NOMO-1 (cell line): ENCODE measurements around the gene DHRS11.
"Not testable (repeated sequence)": the region's sequence is repeated elsewhere in the genome, so short reads cannot be mapped to it uniquely, and the experiment has no call there.

Source experiments
- DNase-seq, 2 experiments: peaks; one replicate each; lab custom pipeline; 2025; ENCODE audit not compliant: unreplicated experiment in 2 of 2; lab: John Stamatoyannopoulos, UW

The DHRS11 gene

GRCh38 chr17:36593656-36594316 lies 2.1 kb downstream of the DHRS11 start:
- DNase-seq: no peak

DNA sequence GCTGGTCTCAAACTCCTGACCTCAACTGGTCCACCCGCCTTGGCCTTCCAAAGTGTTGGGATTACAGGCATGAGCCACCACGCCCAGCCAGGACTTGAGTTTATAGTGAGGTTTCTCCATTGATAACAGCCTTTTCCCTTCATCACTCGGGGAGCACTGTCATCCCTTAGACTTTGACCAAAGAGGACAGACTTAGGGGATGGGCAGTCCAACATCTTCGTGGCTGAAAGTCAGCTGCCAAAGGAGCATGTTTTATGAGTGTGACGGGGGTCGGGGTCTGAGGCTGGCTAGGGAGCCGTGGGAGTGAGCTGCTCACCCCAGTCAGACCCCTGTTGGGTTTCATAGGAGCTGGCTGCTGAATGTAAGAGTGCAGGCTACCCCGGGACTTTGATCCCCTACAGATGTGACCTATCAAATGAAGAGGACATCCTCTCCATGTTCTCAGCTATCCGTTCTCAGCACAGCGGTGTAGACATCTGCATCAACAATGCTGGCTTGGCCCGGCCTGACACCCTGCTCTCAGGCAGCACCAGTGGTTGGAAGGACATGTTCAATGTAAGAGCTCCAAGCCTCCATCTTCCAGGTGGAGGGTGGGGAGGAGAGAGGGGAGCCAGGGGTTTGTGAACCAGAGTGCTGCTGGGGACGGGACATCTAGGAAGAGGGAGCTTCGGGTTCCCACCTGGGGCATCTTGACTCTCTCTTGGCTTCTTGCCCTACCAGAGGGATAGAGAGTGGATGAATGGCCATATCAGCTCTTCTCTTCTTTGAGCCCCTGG lies 3.1 kb downstream of the DHRS11 start:
- DNase-seq: no peak

GRCh38 chr17:36597226-36597625 lies 5.5 kb downstream of the DHRS11 start:
- DNase-seq: no peak

DNA sequence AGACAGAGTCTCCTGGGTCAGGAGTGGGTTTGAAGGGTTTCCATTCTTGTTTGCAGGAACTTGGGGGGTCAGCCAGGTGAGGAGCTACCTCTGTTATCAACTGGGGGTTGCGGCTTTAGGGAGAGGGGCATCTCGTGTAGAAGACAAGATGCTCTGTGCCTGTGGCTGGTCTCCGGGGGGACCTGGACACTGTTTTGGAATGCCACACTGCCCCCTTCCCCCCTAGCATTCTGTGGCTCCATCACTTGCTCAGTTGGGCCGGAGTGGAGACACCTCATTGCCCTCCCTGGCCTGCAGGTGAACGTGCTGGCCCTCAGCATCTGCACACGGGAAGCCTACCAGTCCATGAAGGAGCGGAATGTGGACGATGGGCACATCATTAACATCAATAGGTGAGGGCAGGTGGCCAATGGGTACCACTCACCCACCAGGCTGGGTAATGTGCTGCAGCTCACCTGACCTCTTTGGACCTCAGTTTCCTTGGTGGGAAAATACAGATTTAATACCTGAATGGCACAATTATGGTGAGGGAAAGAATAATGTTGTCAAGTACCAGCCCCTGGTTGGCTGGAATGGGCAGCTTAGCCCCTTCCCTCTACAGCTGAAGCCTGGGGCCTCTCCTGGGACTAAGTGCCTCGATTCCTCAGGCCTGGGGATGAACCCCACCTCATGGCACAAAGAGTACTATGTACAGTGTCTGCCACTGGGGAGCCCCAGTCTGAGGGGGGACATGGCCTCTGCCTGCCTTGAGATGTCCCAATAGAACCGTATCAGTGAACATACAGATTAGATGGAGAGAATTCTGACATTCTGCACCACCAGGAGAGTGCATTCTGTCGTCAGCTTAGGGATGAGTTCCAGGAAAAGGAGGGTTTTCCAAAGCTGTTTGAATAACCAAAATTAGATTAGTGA lies 6.4 kb downstream of the DHRS11 start:
- no peak for DNase-seq

DNA sequence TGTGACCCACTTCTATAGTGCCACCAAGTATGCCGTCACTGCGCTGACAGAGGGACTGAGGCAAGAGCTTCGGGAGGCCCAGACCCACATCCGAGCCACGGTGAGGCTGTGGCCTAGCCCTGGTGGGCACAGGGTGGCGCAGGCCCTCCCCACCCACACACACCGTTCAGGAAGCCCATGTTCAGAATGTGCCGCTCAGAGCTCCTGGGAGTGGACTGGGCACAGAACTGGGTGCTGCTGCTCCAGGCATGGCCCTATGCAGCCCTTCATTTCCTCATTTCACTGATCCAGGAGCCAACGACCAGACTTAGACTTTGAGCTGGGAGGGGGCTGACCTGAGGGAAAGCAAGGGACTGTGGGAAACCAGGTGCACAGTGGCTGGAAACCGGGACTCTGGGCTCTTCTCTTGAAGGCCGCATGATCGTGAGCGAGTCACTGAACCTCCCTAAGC lies 7.3 kb downstream of the DHRS11 start:
- DNase-seq: no peak

DNA sequence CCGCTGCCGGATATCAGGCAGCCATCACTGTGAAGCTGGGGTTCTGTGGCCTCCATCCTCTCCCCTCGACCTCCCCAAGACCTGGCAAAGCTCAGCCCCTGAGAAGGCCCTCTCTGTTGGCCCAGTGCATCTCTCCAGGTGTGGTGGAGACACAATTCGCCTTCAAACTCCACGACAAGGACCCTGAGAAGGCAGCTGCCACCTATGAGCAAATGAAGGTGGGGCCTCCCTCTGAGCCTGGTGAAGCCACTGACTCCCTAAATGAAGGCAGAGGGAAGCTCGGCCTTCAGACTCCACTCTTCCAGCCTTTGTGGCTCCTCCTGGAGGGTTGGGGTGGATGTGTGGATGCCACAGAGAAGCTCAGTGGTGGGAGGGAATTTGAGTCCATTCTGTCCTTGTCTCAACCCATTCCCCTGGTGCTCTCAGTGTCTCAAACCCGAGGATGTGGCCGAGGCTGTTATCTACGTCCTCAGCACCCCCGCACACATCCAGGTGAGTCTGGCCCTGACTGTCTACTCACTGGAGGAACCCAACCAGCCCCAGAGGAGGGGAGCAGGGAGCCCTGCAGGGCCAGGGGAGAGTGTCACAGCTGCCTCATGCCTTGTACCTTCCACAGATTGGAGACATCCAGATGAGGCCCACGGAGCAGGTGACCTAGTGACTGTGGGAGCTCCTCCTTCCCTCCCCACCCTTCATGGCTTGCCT lies 8.0 kb downstream of the DHRS11 start:
- no peak for DNase-seq

DNA sequence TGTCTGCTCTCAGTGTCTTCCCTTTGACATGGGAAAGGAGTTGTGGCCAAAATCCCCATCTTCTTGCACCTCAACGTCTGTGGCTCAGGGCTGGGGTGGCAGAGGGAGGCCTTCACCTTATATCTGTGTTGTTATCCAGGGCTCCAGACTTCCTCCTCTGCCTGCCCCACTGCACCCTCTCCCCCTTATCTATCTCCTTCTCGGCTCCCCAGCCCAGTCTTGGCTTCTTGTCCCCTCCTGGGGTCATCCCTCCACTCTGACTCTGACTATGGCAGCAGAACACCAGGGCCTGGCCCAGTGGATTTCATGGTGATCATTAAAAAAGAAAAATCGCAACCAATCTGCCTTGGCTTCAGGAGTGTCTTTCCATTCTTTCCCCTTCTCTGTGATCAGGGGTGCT lies 8.8 kb downstream of the DHRS11 start:
- no peak for DNase-seq

DNA sequence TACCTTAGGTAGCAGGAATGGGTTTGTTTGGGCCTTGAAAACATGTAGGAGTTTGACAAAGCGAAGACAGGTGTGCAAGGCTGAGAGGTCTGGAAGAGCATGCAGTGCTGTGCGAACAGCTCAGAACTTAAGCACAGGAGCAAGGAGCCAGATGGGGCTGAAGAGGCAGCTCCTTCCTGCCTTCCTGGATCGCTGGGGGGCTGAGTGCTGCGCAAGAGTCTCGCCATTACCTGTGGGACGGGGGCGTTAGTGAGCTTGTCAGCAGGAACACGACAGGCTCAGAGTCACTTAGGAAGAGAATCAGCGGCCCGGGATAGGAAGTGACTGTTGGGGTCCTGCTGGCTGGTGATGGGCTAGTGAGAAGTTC lies 9.2 kb downstream of the DHRS11 start:
- DNase-seq: no peak

DNA sequence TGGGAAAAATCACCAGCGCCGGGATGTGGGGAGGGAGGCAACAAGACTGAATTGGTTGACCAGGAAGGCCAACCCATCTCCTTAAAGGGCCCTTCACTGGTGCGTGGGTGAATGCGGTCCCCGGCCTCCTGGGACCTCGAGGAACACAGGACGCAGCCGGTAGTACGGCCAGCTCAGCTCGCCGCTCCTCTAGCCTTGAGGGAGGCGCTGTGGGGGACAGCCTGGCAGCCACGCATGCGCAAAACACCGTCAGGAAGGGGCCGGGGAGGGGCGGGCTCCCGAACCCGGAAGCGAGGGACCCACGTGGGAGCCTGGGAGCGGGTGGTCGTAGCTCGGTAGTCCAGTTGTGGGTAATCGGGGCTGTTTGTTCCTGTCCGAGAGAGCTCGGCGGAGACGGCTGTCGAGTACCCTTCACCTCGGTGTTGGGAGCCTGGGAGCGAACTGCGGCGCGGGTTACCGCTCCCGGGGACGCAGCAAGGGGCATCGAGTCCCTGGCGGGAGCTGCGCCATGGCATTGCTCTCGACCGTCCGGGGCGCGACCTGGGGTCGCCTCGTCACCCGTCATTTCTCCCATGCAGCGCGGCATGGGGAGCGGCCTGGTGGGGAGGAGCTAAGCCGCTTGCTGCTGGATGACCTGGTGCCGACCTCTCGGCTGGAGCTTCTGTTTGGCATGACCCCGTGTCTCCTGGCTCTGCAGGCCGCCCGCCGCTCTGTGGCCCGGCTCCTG lies 9.8 kb downstream of the DHRS11 start, which contains the start of gene MRM1:
Gene MRM1, plus strand, starts transcription at position 281 of the 727 bp plus-strand sequence. Its CDS starts 228 bp downstream, at position 509.
- DNase-seq: peak; percentile 79 to 87

- DNase-seq: no peak
Observed at GRCh38 chr17:36602030-36602748, 10.5 kb downstream of the DHRS11 start.

DNA sequence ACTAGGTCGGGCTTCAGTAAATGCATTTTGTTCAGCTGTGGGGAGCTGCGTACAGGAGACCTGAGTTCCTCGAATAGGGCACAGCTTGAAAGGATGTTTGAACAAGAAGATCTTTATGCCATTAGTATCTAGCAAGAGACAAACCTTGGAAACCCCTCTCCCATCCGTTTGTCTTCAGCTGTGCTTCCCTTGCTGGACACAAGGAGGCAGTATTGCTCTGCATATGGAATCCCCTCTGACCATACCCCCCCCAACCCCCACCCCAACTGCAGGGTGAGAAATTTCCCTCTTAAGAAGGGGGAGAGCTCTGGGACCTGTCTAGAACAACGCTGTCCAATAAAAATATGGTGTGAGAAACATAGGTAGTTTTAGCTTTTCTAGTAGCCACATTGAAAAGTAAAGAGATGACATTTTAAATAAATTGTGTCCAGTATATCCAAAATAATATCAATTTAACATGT lies 11.3 kb downstream of the DHRS11 start:
- DNase-seq: peak in 1 of 2 experiments; percentile 55

- DNase-seq: not testable (repeated sequence)
Observed at GRCh38 chr17:36605028-36605427, 13.3 kb downstream of the DHRS11 start.

DNA sequence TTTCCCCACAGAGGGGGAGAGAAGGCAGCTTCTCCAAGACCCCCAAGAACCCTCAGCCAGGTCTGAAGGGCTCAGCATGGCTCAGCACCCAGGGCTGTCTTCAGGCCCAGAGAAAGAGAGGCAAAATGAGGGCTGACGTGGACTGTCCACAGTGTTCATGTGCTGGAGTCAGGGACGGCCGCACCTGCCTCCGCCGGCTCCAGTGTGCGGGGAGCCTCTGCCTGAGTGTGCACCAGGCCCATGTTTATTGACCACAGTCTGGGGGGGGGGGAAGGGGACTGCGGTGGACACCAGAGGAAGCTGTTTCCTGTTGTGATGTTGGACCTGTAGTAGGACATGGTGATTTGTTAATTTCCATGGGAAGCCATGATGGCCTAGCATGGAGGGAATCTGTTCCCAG lies 16.6 kb downstream of the DHRS11 start:
- no peak for DNase-seq

GRCh38 chr17:36608794-36609497 lies 17.3 kb downstream of the DHRS11 start:
- peak in 1 of 2 experiments; percentile 20 for DNase-seq

DNA sequence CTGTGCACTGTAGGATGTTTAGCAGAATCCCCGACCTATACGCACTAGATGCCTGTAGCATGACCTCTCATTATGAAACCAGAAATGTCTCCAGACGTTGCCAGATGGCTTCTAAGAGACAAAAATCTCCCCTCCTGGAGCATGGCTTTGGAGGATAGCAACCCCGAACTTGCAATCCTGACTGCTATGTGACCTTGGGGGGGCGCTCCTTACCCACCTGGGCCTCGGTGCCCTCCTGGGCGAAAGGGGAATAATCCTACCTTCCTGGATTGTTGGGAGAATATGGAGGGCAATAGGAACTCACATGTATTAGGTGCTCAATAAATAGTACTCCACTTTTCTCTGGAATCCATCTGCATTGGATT lies 17.8 kb downstream of the DHRS11 start:
- no peak for DNase-seq

DNA sequence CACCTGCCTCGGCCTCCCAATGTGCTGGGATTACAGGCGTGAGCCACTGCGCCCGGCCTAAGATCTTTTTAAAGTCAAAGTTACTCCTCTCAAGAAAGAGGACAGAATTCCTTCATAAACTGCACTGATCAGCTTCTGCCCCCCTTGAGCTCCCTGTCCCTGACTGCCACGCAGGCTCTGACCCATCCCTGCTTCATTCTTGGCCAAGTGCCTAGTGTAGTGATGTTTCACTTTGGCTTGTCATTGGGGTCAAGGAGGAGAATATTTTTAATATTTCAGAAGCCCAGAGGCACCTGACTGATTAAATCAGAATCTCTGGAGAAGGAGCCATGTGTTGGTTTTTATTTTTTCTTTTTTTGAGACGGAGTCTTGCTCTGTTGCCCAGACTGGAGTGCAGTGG lies 18.8 kb downstream of the DHRS11 start:
- no peak for DNase-seq

GRCh38 chr17:36611345-36612072 lies 19.8 kb downstream of the DHRS11 start:
- DNase-seq: no peak

DNA sequence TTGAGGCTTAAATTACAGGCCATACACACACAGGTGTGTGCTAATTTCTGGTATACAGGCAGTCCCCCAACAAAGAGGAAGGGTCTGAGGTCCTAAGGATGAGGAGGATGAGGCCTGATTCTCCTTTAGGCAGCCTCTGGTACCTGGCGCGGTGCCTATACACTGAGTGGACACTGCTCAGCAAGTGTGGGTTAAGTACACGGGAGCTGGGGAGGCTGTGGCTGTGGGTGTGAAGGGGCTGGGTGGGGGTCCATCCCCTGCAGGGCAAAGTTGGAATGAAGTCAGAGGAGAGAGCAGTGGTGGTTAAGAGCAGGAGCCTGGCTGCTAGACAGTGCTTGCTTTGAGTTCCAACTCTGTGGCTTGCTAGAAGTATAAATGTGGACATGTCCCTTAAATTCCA lies 20.6 kb downstream of the DHRS11 start:
- no peak for DNase-seq
